ENCODE data around the gene TMEM167B. TPM values are rescaled to one million over a fixed set of nuclear protein-coding genes. Genes with fewer than 3 reads are reported as not detected.

TMEM167B gene
- total and polyA plus RNA-seq, 2 of the 8 experiments (the other 6 are each of a cell fraction or from before 2014, with no cell fraction given) = 3.6 to 14.8 TPM

GRCh38 chr1:109059026-109059425 is 31.5 kb upstream of the TMEM167B start (continued):
- TF ChIP-seq, protein P1, sequence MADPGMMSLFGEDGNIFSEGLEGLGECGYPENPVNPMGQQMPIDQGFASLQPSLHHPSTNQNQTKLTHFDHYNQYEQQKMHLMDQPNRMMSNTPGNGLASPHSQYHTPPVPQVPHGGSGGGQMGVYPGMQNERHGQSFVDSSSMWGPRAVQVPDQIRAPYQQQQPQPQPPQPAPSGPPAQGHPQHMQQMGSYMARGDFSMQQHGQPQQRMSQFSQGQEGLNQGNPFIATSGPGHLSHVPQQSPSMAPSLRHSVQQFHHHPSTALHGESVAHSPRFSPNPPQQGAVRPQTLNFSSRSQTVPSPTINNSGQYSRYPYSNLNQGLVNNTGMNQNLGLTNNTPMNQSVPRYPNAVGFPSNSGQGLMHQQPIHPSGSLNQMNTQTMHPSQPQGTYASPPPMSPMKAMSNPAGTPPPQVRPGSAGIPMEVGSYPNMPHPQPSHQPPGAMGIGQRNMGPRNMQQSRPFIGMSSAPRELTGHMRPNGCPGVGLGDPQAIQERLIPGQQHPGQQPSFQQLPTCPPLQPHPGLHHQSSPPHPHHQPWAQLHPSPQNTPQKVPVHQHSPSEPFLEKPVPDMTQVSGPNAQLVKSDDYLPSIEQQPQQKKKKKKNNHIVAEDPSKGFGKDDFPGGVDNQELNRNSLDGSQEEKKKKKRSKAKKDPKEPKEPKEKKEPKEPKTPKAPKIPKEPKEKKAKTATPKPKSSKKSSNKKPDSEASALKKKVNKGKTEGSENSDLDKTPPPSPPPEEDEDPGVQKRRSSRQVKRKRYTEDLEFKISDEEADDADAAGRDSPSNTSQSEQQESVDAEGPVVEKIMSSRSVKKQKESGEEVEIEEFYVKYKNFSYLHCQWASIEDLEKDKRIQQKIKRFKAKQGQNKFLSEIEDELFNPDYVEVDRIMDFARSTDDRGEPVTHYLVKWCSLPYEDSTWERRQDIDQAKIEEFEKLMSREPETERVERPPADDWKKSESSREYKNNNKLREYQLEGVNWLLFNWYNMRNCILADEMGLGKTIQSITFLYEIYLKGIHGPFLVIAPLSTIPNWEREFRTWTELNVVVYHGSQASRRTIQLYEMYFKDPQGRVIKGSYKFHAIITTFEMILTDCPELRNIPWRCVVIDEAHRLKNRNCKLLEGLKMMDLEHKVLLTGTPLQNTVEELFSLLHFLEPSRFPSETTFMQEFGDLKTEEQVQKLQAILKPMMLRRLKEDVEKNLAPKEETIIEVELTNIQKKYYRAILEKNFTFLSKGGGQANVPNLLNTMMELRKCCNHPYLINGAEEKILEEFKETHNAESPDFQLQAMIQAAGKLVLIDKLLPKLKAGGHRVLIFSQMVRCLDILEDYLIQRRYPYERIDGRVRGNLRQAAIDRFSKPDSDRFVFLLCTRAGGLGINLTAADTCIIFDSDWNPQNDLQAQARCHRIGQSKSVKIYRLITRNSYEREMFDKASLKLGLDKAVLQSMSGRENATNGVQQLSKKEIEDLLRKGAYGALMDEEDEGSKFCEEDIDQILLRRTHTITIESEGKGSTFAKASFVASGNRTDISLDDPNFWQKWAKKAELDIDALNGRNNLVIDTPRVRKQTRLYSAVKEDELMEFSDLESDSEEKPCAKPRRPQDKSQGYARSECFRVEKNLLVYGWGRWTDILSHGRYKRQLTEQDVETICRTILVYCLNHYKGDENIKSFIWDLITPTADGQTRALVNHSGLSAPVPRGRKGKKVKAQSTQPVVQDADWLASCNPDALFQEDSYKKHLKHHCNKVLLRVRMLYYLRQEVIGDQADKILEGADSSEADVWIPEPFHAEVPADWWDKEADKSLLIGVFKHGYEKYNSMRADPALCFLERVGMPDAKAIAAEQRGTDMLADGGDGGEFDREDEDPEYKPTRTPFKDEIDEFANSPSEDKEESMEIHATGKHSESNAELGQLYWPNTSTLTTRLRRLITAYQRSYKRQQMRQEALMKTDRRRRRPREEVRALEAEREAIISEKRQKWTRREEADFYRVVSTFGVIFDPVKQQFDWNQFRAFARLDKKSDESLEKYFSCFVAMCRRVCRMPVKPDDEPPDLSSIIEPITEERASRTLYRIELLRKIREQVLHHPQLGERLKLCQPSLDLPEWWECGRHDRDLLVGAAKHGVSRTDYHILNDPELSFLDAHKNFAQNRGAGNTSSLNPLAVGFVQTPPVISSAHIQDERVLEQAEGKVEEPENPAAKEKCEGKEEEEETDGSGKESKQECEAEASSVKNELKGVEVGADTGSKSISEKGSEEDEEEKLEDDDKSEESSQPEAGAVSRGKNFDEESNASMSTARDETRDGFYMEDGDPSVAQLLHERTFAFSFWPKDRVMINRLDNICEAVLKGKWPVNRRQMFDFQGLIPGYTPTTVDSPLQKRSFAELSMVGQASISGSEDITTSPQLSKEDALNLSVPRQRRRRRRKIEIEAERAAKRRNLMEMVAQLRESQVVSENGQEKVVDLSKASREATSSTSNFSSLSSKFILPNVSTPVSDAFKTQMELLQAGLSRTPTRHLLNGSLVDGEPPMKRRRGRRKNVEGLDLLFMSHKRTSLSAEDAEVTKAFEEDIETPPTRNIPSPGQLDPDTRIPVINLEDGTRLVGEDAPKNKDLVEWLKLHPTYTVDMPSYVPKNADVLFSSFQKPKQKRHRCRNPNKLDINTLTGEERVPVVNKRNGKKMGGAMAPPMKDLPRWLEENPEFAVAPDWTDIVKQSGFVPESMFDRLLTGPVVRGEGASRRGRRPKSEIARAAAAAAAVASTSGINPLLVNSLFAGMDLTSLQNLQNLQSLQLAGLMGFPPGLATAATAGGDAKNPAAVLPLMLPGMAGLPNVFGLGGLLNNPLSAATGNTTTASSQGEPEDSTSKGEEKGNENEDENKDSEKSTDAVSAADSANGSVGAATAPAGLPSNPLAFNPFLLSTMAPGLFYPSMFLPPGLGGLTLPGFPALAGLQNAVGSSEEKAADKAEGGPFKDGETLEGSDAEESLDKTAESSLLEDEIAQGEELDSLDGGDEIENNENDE (IDR thresholded peaks at IDR 0.05; ENCODE audit: insufficient replicate concordance, low read length) = no peak
- TF ChIP-seq RAD21 (IDR thresholded peaks at IDR 0.05 in 1 of 2, conservative IDR thresholded peaks at IDR 0.05 in 1 of 2; ENCODE audit: low read depth in 2 of 2, low read length in 2 of 2) (no peak), MAFK (IDR thresholded peaks at IDR 0.05; ENCODE audit: low read depth, low read length) (no peak), EZH2 (IDR thresholded peaks at IDR 0.05; ENCODE audit: low read depth, low read length, severe bottlenecking) (no peak), POLR2A (IDR thresholded peaks at IDR 0.05; ENCODE audit: control extremely low read depth in 1 of 2, low read depth in 2 of 2, low read length in 2 of 2) (no peak), JUND (IDR thresholded peaks at IDR 0.05; ENCODE audit: low read length) (no peak), NANOG (IDR thresholded peaks at IDR 0.05; ENCODE audit: insufficient read depth, low read depth, low read length, poor library complexity, severe bottlenecking) (no peak), TBP (IDR thresholded peaks at IDR 0.05; ENCODE audit: low read depth, low read length) (no peak), ATF2 (IDR thresholded peaks at IDR 0.05; ENCODE audit: low read length) (no peak)

Data from H1 (cell line).